Uterus (tissue), 2 donors: Measurements from ENCODE around the gene TUBA1C.

ENCODE experiments used
- CTCF ChIP-seq, 4 experiments: fragments of 200-600 bp in 2 of 4; fragments of 450-650 bp in 2 of 4; sonication (generic) in 2 of 4; IDR thresholded peaks; one replicate each; pipeline ENCODE4 v1.5.1; 2016 to 2019; ENCODE audit warnings: antibody characterized with exemption in 4 of 4, mild to moderate bottlenecking in 2 of 4, moderate library complexity in 1 of 4
- POLR2A ChIP-seq, 2 donors: fragments of 450-650 bp; IDR thresholded peaks; one replicate each; pipeline ENCODE4 v1.6.1; 2016; ENCODE audit warnings: antibody characterized with exemption in 2 of 2, mild to moderate bottlenecking in 1 of 2, moderate library complexity in 1 of 2

- TF ChIP-seq CTCF (IDR thresholded peaks at IDR 0.05): no peak
- no peak for TF ChIP-seq POLR2A (IDR thresholded peaks at IDR 0.05)
Observed at GRCh38 chr12:49251357-49251756, 13.5 kb upstream of the TUBA1C start.
